NB4 (cell line): Measurements from ENCODE around the gene WARS2.

Source experiments
- CTCF ChIP-seq: IDR thresholded peaks from one replicate; pipeline ENCODE4 v1.5.1; 2012; ENCODE audit warnings: low read depth, low read length
- MYC ChIP-seq: IDR thresholded peaks from 2 replicates; pipeline ENCODE4 v1.6.1; 2011; ENCODE audit warnings: low read depth, low read length

GRCh38 chr1:119184972-119185371 lies 44.5 kb upstream of the WARS2 start:
- TF ChIP-seq CTCF (no peak), MYC (no peak)
